GM13976 (cell line): Measurements from ENCODE around the gene PRKAB1.

Experiments used
- DNase-seq: peaks from one replicate; pipeline ENCODE4 v3.0.0; 2012; ENCODE audit warnings: low spot score
- in situ Hi-C: fragments of 300-500 bp; cut with MboI; formaldehyde crosslinking; loops from one replicate; pipeline ENCODE4 v1.12.0; 2022; ENCODE audit warnings: low sequenced_read_pairs, mixed read lengths, inconsistent platforms; ENCODE audit not compliant: unreplicated experiment
- TF ChIP-seq, protein P1 (sequence below): IDR thresholded peaks from 2 replicates; pipeline ENCODE4 v1.5.1; 2012; ENCODE audit warnings: borderline replicate concordance, mild to moderate bottlenecking; ENCODE audit not compliant: insufficient read depth; ENCODE audit errors: extremely low read depth, missing control alignments, control extremely low read depth

The PRKAB1 gene

GRCh38 chr12:119669744-119670472 is 2.0 kb downstream of the PRKAB1 start:
- DNase-seq = no peak
- in situ Hi-C loops = no loop called here
- TF ChIP-seq, protein P1, sequence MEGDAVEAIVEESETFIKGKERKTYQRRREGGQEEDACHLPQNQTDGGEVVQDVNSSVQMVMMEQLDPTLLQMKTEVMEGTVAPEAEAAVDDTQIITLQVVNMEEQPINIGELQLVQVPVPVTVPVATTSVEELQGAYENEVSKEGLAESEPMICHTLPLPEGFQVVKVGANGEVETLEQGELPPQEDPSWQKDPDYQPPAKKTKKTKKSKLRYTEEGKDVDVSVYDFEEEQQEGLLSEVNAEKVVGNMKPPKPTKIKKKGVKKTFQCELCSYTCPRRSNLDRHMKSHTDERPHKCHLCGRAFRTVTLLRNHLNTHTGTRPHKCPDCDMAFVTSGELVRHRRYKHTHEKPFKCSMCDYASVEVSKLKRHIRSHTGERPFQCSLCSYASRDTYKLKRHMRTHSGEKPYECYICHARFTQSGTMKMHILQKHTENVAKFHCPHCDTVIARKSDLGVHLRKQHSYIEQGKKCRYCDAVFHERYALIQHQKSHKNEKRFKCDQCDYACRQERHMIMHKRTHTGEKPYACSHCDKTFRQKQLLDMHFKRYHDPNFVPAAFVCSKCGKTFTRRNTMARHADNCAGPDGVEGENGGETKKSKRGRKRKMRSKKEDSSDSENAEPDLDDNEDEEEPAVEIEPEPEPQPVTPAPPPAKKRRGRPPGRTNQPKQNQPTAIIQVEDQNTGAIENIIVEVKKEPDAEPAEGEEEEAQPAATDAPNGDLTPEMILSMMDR = no peak

GRCh38 chr12:119671070-119671469 is 3.1 kb downstream of the PRKAB1 start:
- in situ Hi-C loops = no loop called here

DNA sequence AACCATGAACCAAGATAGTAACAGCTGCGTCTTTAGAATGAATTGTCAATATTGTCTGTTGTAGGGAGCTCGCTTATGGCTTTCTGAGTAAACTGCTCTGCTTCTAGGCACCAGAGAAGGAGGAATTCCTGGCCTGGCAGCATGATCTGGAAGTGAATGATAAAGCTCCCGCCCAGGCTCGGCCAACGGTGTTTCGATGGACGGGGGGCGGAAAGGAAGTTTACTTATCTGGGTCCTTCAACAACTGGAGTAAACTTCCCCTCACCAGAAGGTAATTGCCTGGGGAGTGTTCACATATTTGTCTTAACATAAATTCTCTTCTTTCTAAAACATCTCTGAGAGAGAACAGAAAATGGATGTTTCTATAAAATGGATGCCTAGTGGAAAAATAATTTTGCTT is 4.3 kb downstream of the PRKAB1 start:
- in situ Hi-C loops = no loop called here
- DNase-seq = no peak
- TF ChIP-seq, protein P1 = no peak

More at GRCh38 chr12:119671070-119671469, 3.1 kb downstream of the PRKAB1 start:
- TF ChIP-seq, protein P1 = no peak
- DNase-seq = no peak

- in situ Hi-C loops = no loop called here
- TF ChIP-seq, protein P1 = no peak
- no peak for DNase-seq
Measured at GRCh38 chr12:119673634-119674033, 5.7 kb downstream of the PRKAB1 start.

DNA sequence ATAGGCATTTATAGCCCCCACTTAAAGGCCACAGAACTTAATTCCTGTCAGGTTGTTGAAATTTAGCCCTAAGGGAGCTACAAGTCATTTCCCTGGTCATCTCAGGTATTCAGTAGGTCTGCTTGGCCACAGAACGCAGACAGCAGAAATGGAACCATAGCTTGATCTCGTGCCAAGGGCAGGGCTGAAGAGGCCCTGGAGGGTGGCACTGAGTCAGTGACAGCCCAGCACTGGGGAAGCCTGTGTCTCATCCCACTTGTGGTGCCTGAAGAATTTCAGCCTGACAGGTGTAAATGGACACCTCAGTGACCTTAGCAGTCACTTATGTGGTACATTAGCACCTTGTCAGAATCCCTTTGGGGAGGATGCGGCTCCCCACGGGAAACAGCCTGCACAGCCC is 6.6 kb downstream of the PRKAB1 start:
- TF ChIP-seq, protein P1 = no peak
- in situ Hi-C loops = no loop called here
- no peak for DNase-seq

- in situ Hi-C loops = no loop called here
- no peak for DNase-seq
- TF ChIP-seq, protein P1 = no peak
Measured at GRCh38 chr12:119676022-119676421, 8.1 kb downstream of the PRKAB1 start.
